Panc1 (cell line): ENCODE measurements around the gene FHAD1. TPM values are rescaled to one million over a fixed set of nuclear protein-coding genes. Genes with fewer than 3 reads are reported as not detected.

ENCODE experiments used
- ATAC-seq: fragments of 200-7000 bp; cut with Tn5 transposase; 2 replicates; pipeline ENCODE4 v1.9.1; 2020; ENCODE audit warnings: mild to moderate bottlenecking, moderate library complexity
- BruUV-seq: library from RNA; stranded (reverse); fragments of 400-500 nt; replicated peaks from 2 replicates; lab custom pipeline; 2021; lab: Mats Ljungman, UMichigan
- CTCF ChIA-PET: fragments of 300-600 bp; sonication (Branson Sonifier 250); formaldehyde crosslinking; loops from one replicate; lab custom pipeline; 2022; ENCODE audit warnings: antibody characterized with exemption; lab: Charles Lee
- POLR2A ChIA-PET: fragments of 300-600 bp; sonication (Branson Sonifier 250); formaldehyde crosslinking; loops from one replicate; lab custom pipeline; 2022; ENCODE audit warnings: antibody characterized with exemption; lab: Charles Lee
- DNase-seq: peaks from one replicate; pipeline ENCODE4 v3.0.0-alpha.2; 2010; ENCODE audit warnings: low read depth, low spot score
- H3K27ac ChIP-seq: 2 replicates; pipeline ENCODE4 v1.5.1; 2011; ENCODE audit warnings: mild to moderate bottlenecking, low read length, inconsistent platforms
- H3K27me3 ChIP-seq: fragments of 200-500 bp; sonication (Bioruptor generic); 2 replicates; pipeline ENCODE4 v1.6.0; 2014; ENCODE audit warnings: low read length, inconsistent platforms; ENCODE audit not compliant: control insufficient read depth, insufficient read depth
- H3K36me3 ChIP-seq: fragments of 200-500 bp; sonication (Bioruptor generic); 2 replicates; pipeline ENCODE4 v1.5.1; 2014; ENCODE audit warnings: inconsistent platforms, mild to moderate bottlenecking, low read length, moderate library complexity; ENCODE audit not compliant: control insufficient read depth, insufficient read depth
- H3K4me1 ChIP-seq: 2 replicates; pipeline ENCODE4 v1.5.1; 2011; ENCODE audit warnings: inconsistent platforms, mild to moderate bottlenecking, low read length, moderate library complexity; ENCODE audit not compliant: control insufficient read depth, insufficient read depth
- H3K4me3 ChIP-seq, 2 experiments: 2 replicates each; pipeline ENCODE4 v1.5.1; 2011 to 2012; ENCODE audit warnings: low read depth in 2 of 2, low read length in 2 of 2, mild to moderate bottlenecking in 2 of 2, inconsistent platforms in 1 of 2, moderate library complexity in 1 of 2
- H3K9me3 ChIP-seq: fragments of 200-500 bp; sonication (Bioruptor generic); 2 replicates; pipeline ENCODE4 v1.5.1; 2014; ENCODE audit warnings: low read depth, mild to moderate bottlenecking, inconsistent platforms, low read length, moderate library complexity; ENCODE audit not compliant: control insufficient read depth, insufficient read depth
- POLR2AphosphoS5 ChIP-seq: IDR thresholded peaks from 2 replicates; pipeline ENCODE4 v1.6.1; 2012; ENCODE audit warnings: mild to moderate bottlenecking, low read depth, low read length, moderate library complexity
- SIN3A ChIP-seq: IDR thresholded peaks from 2 replicates; pipeline ENCODE4 v1.6.1; 2012; ENCODE audit warnings: low read depth, mild to moderate bottlenecking, low read length, moderate library complexity, borderline replicate concordance; ENCODE audit not compliant: insufficient read depth
- TCF7L2 ChIP-seq: IDR thresholded peaks from 2 replicates; pipeline ENCODE4 v1.6.1; 2011; ENCODE audit warnings: mild to moderate bottlenecking, low read depth, low read length, inconsistent platforms
- in situ Hi-C: cut with HindIII; loops from 2 replicates; pipeline ENCODE4 v1.10.0; 2016; ENCODE audit warnings: low sequenced_read_pairs, low pct_unique_long_range_greater_than_20kb
- intact Hi-C: fragments of 100-400 bp; cut with micrococcal nuclease; formaldehyde crosslinking; loops from one replicate; pipeline ENCODE4 v1.10.0; 2022; ENCODE audit not compliant: unreplicated experiment
- total RNA-seq: library from RNA; stranded (reverse); gene quantifications from one replicate; pipeline ENCODE4 v1.2.1, GENCODE V29; 2021; ENCODE audit not compliant: unreplicated experiment
- TF ChIP-seq, protein P1 (sequence below), 2 experiments: IDR thresholded peaks; 2 replicates each; pipeline ENCODE4 v1.6.1; 2011 to 2012; ENCODE audit warnings: low read depth in 2 of 2, control low read depth in 1 of 2, low read length in 1 of 2, mild to moderate bottlenecking in 1 of 2, moderate library complexity in 1 of 2; ENCODE audit not compliant: insufficient read depth in 1 of 2
- TF ChIP-seq, protein P2 (sequence below): fragments of 450-650 bp; IDR thresholded peaks from 2 replicates; pipeline ENCODE4 v1.5.1; 2017; ENCODE audit warnings: mild to moderate bottlenecking

FHAD1 gene
- total RNA-seq, 1 experiment from 2014 or later = 0.23 TPM

DNA sequence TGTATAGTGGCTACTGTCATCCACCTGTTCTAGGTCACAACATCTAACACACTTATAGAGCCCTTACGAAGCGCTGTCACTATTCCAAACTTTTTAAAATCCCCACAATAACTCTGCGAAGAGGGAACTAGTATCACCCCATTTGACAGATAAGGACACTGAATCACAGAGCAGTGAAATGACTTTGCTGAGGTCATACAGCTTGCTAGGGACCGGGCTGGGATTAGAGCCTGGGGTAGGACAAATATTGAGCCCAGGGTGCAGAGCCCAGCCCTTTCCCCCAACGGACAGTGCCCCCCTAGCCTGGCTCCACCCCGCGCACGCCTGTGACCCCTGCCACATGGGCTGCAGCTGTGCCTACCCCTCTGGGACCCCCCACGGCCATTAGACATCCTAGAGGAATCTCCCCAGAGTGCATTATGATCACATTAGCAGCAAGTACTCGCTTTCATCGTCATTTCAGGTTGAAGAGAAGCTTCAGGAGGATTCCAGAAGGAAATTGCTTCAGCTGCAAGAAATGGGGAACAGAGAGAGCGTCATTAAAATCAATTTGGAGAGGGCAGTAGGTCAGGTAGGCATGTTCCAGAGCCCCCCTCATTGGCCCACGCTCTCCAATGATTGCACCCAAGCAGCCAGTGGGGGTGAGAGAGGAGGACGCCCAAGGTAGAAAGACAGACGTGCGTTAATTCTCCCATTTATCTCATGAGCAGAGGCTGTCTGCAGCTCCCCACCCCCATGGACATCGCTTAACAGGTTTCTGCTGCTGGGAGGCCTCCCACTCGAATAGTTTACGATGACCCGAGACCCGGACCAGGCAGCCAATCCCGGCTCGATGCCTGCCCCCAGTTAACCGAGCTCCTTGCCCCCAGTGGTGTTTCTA is 77.2 kb downstream of the FHAD1 start:
- Histone ChIP-seq H3K4me1 (0 out of 2 replicates have a peak, but pooled peaks cover 2% of the 10 kb centered on the region), H3K4me3 (no peak overlapping the region), H3K9me3 (peaks cover 6% of the 10 kb centered on the region; the same call in 1 of the 2 replicates), H3K27ac (no peak overlapping the region), H3K27me3 (no peaks in the 10 kb centered on the region), H3K36me3 (no peaks in the 10 kb centered on the region)
- no peak for TF ChIP-seq TCF7L2
- TF ChIP-seq, protein P1, sequence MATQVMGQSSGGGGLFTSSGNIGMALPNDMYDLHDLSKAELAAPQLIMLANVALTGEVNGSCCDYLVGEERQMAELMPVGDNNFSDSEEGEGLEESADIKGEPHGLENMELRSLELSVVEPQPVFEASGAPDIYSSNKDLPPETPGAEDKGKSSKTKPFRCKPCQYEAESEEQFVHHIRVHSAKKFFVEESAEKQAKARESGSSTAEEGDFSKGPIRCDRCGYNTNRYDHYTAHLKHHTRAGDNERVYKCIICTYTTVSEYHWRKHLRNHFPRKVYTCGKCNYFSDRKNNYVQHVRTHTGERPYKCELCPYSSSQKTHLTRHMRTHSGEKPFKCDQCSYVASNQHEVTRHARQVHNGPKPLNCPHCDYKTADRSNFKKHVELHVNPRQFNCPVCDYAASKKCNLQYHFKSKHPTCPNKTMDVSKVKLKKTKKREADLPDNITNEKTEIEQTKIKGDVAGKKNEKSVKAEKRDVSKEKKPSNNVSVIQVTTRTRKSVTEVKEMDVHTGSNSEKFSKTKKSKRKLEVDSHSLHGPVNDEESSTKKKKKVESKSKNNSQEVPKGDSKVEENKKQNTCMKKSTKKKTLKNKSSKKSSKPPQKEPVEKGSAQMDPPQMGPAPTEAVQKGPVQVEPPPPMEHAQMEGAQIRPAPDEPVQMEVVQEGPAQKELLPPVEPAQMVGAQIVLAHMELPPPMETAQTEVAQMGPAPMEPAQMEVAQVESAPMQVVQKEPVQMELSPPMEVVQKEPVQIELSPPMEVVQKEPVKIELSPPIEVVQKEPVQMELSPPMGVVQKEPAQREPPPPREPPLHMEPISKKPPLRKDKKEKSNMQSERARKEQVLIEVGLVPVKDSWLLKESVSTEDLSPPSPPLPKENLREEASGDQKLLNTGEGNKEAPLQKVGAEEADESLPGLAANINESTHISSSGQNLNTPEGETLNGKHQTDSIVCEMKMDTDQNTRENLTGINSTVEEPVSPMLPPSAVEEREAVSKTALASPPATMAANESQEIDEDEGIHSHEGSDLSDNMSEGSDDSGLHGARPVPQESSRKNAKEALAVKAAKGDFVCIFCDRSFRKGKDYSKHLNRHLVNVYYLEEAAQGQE (IDR thresholded peaks at IDR 0.05; ENCODE audit: insufficient read depth in 1 of 2, low read depth in 2 of 2, low read length in 1 of 2) = no peak
- TF ChIP-seq SIN3A = no peak
- TF ChIP-seq, protein P2, sequence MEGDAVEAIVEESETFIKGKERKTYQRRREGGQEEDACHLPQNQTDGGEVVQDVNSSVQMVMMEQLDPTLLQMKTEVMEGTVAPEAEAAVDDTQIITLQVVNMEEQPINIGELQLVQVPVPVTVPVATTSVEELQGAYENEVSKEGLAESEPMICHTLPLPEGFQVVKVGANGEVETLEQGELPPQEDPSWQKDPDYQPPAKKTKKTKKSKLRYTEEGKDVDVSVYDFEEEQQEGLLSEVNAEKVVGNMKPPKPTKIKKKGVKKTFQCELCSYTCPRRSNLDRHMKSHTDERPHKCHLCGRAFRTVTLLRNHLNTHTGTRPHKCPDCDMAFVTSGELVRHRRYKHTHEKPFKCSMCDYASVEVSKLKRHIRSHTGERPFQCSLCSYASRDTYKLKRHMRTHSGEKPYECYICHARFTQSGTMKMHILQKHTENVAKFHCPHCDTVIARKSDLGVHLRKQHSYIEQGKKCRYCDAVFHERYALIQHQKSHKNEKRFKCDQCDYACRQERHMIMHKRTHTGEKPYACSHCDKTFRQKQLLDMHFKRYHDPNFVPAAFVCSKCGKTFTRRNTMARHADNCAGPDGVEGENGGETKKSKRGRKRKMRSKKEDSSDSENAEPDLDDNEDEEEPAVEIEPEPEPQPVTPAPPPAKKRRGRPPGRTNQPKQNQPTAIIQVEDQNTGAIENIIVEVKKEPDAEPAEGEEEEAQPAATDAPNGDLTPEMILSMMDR = no peak
- no peak for TF ChIP-seq POLR2AphosphoS5
- CTCF ChIA-PET = interaction anchor here (0.6 to 1.6 kb wide), 4 partner anchors 11 to 714 kb away, joined by 3 to 8 read pairs (median 4); no protein-coding TSS in a partner anchor
- POLR2A ChIA-PET = interaction anchor here (0.6 kb wide), 2 partner anchors 18 to 103 kb away, joined by 3 to 5 read pairs; no protein-coding TSS in a partner anchor
- in situ Hi-C loops (loop anchor here (5.0 kb wide), 1 partner anchor 68 kb away; no protein-coding TSS in a partner anchor), intact Hi-C loops (loop anchor here (1.0 to 5.0 kb wide), 2 partner anchors 107 to 178 kb away; no protein-coding TSS in a partner anchor)
- no TSS peak for BruUV-seq
- DNase-seq (no peak), ATAC-seq (peak; percentile 63)

- Histone ChIP-seq H3K36me3 (no peaks in the 10 kb centered on the region), H3K27me3 (no peaks in the 10 kb centered on the region), H3K9me3 (peaks cover 6% of the 10 kb centered on the region; the same call in 1 of the 2 replicates), H3K4me1 (0 out of 2 replicates have a peak, but pooled peaks cover 2% of the 10 kb centered on the region), H3K4me3 (no peak overlapping the region), H3K27ac (no peak overlapping the region)
- in situ Hi-C loops = loop anchor here (5.0 kb wide), 1 partner anchor 67 kb away; no protein-coding TSS in a partner anchor
- DNase-seq (no peak), ATAC-seq (no peak)
- ChIA-PET POLR2A (interaction anchor here (0.6 kb wide), 1 partner anchor 102 kb away, joined by 5 read pairs; no protein-coding TSS in a partner anchor), CTCF (interaction anchor here (0.6 to 1.3 kb wide), 3 partner anchors 11 to 714 kb away, joined by 3 to 9 read pairs (median 3); no protein-coding TSS in a partner anchor)
- BruUV-seq = no TSS peak
- TF ChIP-seq, protein P2 = no peak
- no peak for TF ChIP-seq POLR2AphosphoS5
- intact Hi-C loops = loop anchor here (5.0 kb wide), 1 partner anchor 177 kb away; no protein-coding TSS in a partner anchor
These were observed 77.9 kb downstream of the FHAD1 start for GRCh38 chr1:15324869-15325335.
